Pancreas (tissue), 10 donors: Measurements from ENCODE around the gene NRXN2. TPM values are rescaled to one million over a fixed set of nuclear protein-coding genes. Genes with fewer than 3 reads are reported as not detected.

Source experiments
- ATAC-seq, 4 donors: fragments of 200-7000 bp; cut with Tn5 transposase; one replicate each; pipeline versions ENCODE4 v1.8.0 to v1.9.1; 2020; ENCODE audit warnings: mild to moderate bottlenecking in 4 of 4, moderate library complexity in 4 of 4
- DNase-seq, 6 donors: peaks; one replicate each; pipeline ENCODE4 v3.0.0-alpha.2; 2020
- FAIRE-seq: peaks from 2 replicates; lab custom pipeline; 2012; peaks lifted over from hg19 to GRCh38; lab: Jason Lieb, UNC
- H3K27ac ChIP-seq, 4 donors: fragments of 200-600 bp; sonication (generic); 1 replicate in 3 of 4; 2 replicates in 1 of 4; pipeline versions ENCODE4 v1.5.0 to v1.8.0; 2020
- H3K27me3 ChIP-seq, 4 donors: fragments of 200-600 bp; one replicate each; pipeline ENCODE4 v1.8.0; 2021
- H3K36me3 ChIP-seq, 3 donors: fragments of 200-600 bp; sonication (generic) in 1 of 3; one replicate each; pipeline versions ENCODE4 v1.5.0 to v1.8.0; 2020 to 2021
- H3K4me1 ChIP-seq, 3 donors: fragments of 200-600 bp; one replicate each; pipeline ENCODE4 v1.8.0; 2021
- H3K4me3 ChIP-seq, 4 donors: fragments of 200-600 bp; sonication (generic) in 2 of 4; one replicate each; pipeline versions ENCODE4 v1.5.0 to v1.8.0; 2020 to 2021
- H3K9me3 ChIP-seq, 4 donors: fragments of 200-600 bp; one replicate each; pipeline ENCODE4 v1.8.0; 2021
- WGBS, 2 donors: extraction: QIAGEN DNeasy Blood & Tissue Kit; methylation state at CpG; one replicate each; pipeline ENCODE4 v1.1.7; 2013; 5-methylcytosine and 5-hydroxymethylcytosine counted together
- intact Hi-C, 3 donors: fragments of 100-400 bp; cut with DNase I; formaldehyde crosslinking; loops; one replicate each; pipeline versions ENCODE4 v1.11.1 to v1.14.2; 2022
- polyA plus RNA-seq, 2 donors: library from polyadenylated mRNA; stranded (reverse); fragments of 200-250 nt; gene quantifications; one replicate each; pipeline ENCODE4 v1.2.3, GENCODE V29; 2013
- total RNA-seq, 6 donors: library from RNA; stranded (reverse); fragmentation: NEBNext Ultra II Directional in 4 of 6; extraction: Animal tissue kit (Norgen Biotek cat#: 25700) in 4 of 6; gene quantifications; one replicate each; pipeline versions ENCODE4 v1.2.1 to v1.2.4, GENCODE V29; 2021 to 2023
- TF ChIP-seq, protein P1 (sequence below), 4 donors: fragments of 200-600 bp; sonication (generic) in 3 of 4; IDR thresholded peaks; one replicate each; pipeline versions ENCODE4 v1.5.0 to v1.8.0; 2021; ENCODE audit warnings: antibody characterized with exemption in 4 of 4
- donor health status: healthy with polysubstance abuse.
- donor health status: DM: no; HTN: no; CAD: no; lungs with moderate emphysema.
- donor health status: DM: no; HTN: no; CAD: no.
- donor health status: control.
- donor health status: control.
- donor health status: Bipolar disorder and iron deficiency.
- donor health status: DM: yes; HTN: yes; CAD: no.
- donor health status: DM: no; HTN: no; CAD: no.
- donor health status: DM: no; HTN: no; CAD: no.
- donor health status: DM: yes; HTN: yes; CAD: no.

The NRXN2 gene
- total and polyA plus RNA-seq, 8 donors: 0.69 to 10.8 (median 2.1) TPM

DNA sequence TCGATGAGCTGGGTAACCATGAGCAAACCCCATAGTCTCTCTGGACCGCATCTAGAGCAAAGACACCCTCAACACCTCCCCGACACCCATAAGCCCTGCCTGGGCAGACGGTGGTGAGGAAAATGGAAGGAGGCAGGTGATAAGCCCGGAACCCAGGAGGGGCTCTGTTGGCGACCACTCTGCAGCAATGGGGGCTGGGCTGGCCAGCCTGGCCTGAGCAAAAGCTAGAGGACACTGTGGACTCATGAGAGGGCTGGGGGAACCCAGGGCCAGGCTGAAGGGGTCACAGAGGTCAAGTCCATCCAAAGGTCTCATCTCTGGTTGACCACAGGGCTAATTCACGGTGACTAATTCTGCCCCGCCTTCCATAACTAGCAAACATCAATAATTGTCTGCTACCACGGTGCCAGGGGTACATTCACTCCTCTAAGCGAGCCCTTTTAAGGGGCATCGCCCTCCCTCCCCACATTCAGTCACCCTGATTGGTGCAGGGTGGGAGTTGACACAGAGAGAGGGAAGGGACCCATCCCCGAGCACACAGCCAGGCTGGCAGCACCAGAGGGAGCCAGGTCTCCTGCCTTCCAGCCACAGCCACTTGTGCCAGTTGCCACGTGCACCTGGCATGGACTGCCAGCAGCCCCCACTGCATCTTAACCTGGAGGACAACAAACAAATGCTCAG is 32.8 kb upstream of the NRXN2 start:
- WGBS, 2 donors: 83 to 86% methylated on average over 13 of the region's 13 CpGs
- FAIRE-seq: no peak

GRCh38 chr11:64754919-64755662 is 32.1 kb upstream of the NRXN2 start:
- intact Hi-C loops: no loop called here
- FAIRE-seq: no peak
- no peak for ATAC-seq
- H3K27me3 ChIP-seq: no peaks in the 10 kb centered on the region
- no peaks in the 10 kb centered on the region for H3K9me3 ChIP-seq
- no peaks in the 10 kb centered on the region for H3K36me3 ChIP-seq
- no peaks in the 10 kb centered on the region for H3K4me1 ChIP-seq
- TF ChIP-seq, protein P1, sequence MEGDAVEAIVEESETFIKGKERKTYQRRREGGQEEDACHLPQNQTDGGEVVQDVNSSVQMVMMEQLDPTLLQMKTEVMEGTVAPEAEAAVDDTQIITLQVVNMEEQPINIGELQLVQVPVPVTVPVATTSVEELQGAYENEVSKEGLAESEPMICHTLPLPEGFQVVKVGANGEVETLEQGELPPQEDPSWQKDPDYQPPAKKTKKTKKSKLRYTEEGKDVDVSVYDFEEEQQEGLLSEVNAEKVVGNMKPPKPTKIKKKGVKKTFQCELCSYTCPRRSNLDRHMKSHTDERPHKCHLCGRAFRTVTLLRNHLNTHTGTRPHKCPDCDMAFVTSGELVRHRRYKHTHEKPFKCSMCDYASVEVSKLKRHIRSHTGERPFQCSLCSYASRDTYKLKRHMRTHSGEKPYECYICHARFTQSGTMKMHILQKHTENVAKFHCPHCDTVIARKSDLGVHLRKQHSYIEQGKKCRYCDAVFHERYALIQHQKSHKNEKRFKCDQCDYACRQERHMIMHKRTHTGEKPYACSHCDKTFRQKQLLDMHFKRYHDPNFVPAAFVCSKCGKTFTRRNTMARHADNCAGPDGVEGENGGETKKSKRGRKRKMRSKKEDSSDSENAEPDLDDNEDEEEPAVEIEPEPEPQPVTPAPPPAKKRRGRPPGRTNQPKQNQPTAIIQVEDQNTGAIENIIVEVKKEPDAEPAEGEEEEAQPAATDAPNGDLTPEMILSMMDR (IDR thresholded peaks at IDR 0.05): no peak
- H3K4me3 ChIP-seq: no peak overlapping the region
- WGBS, 2 donors: 90 to 94% methylated on average over 20 to 21 of the region's 21 CpGs
- peak in 3 of 6 donors; percentile 11 to 44 (median 42) for DNase-seq
- H3K27ac ChIP-seq: no peak overlapping the region

More for the DNA sequence above, 32.8 kb upstream of the NRXN2 start:
- TF ChIP-seq, protein P1 (IDR thresholded peaks at IDR 0.05): no peak
- H3K4me1 ChIP-seq: no peaks in the 10 kb centered on the region
- H3K27me3 ChIP-seq: no peaks in the 10 kb centered on the region
- ATAC-seq (no peak), DNase-seq (peak in 1 of 6 donors; percentile 28)
- no peaks in the 10 kb centered on the region for H3K9me3 ChIP-seq
- intact Hi-C loops: no loop called here
- no peaks in the 10 kb centered on the region for H3K36me3 ChIP-seq
- H3K27ac ChIP-seq: no peak overlapping the region
- H3K4me3 ChIP-seq: no peak overlapping the region

GRCh38 chr11:64754124-64754918 is 31.3 kb upstream of the NRXN2 start:
- WGBS, 2 donors: 82 to 86% methylated on average over 25 to 26 of the region's 26 CpGs
- no peak overlapping the region for H3K27ac ChIP-seq
- FAIRE-seq: no peak
- intact Hi-C loops: no loop called here
- no peak overlapping the region for H3K4me3 ChIP-seq
- H3K4me1 ChIP-seq: no peaks in the 10 kb centered on the region
- DNase-seq: peak in 3 of 6 donors; percentile 11 to 55 (median 41)
- H3K9me3 ChIP-seq: no peaks in the 10 kb centered on the region
- ATAC-seq: no peak
- H3K27me3 ChIP-seq: no peaks in the 10 kb centered on the region
- TF ChIP-seq, protein P1 (IDR thresholded peaks at IDR 0.05): no peak
- H3K36me3 ChIP-seq: no peaks in the 10 kb centered on the region

- intact Hi-C loops: no loop called here
- H3K4me1 ChIP-seq: no peaks in the 10 kb centered on the region
- FAIRE-seq (no peak), DNase-seq (peak in 2 of 6 donors; percentile 11 to 45), ATAC-seq (no peak)
- 94 to 95% methylated on average over 43 of the region's 43 CpGs for WGBS, 2 donors
- H3K9me3 ChIP-seq: no peaks in the 10 kb centered on the region
- no peak overlapping the region for H3K4me3 ChIP-seq
- no peaks in the 10 kb centered on the region for H3K36me3 ChIP-seq
- H3K27me3 ChIP-seq: no peaks in the 10 kb centered on the region
- TF ChIP-seq, protein P1 (IDR thresholded peaks at IDR 0.05): no peak
- H3K27ac ChIP-seq: no peak overlapping the region
Measured at GRCh38 chr11:64753380-64754123, 30.6 kb upstream of the NRXN2 start.
